T-helper 2 cell (primary cell): ENCODE measurements around the gene NIN.
"Not testable (repeated sequence)": the region's sequence is repeated elsewhere in the genome, so short reads cannot be mapped to it uniquely, and the experiment has no call there.

Source experiments
- DNase-seq, 5 experiments: peaks; one replicate each; pipeline versions ENCODE4 v3.0.0 to v3.0.0-alpha.2; 2012 to 2022

Gene NIN

DNA sequence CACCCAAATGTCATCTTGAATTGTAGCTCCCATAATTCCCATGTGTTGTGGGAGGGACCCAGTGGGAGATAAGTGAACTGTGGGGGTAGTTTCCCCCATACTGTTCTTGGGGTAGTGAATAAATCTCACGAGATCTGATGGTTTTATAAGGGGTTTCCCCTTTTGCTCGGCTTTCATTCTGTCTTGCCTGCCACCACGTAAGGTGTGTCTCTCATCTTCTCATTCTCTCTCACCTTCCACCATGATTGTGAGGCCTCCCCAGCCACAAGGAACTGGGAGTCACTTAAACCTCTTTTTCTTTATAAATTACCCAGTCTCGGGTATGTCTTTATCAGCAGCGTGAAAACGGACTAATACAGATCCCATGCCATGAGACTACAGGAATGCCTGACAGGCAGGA, 11.7 kb downstream of the NIN start:
- peak in 1 of 5 experiments; percentile 39 for DNase-seq

DNA sequence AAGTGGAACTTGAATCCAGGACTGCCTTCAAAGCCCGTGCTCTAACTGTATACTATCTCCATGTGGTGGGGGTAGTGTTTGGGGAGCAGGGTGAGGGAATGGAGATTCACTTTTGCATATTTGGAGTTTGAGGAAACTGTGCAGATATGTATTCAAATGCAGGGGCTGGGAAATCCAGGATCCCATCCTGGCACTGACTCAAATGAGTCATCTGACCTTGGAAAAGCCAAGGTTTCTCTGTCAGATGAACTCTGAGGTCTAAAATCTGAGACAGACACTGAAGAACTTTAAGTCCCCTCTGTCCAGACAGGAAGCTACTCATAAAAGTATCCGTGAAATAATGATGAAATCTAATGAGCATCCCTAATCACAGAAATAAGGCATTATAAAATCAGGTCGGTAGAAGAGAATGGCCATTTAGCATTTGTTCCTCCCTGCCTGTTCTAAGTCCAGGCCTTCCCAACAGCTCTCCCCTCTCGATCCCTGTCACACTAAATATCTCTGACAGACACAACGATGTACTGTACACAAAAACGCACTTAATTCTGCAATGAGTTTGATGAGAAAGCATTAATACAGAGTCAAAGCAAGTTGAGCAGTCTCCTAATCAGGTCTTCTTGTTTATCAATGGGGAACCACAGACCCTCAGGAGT, 14.4 kb downstream of the NIN start:
- DNase-seq = no peak

DNA sequence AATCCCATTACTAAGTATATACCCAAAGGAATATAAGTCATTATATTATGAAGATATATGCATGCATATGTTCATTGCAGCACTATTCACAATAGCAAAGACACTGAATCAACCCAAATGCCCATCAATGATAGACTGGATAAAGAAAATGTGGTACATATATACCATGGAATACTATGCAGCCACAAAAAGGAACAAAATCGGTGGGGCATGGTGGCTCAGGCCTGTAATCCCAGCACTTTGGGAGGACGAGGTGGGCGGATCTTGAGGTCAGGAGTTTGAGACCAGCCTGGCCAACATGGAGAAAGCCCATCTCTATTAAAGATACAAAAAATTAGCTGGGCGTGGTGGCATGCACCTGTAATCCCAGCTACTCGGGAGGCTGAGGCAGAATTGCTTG, 15.4 kb downstream of the NIN start:
- not testable (repeated sequence) for DNase-seq

DNA sequence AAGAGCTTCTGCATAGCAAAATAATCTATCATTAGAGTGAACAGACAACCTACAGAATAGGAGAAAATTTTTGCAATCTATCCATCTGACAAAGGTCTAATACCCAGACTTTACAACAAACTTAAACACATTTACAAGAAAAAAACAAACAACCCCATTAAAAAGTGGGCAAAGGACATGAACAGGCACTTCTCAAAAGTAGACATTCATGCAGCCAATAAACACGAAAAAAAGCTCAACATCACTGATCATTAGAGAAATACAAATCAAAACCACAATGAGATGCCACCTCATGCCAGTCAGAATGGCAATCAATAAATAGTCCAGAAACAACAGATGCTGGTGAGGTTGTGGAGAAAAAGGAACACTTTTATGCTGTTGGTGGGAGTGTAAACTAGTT, 15.9 kb downstream of the NIN start:
- DNase-seq = not testable (repeated sequence)

DNA sequence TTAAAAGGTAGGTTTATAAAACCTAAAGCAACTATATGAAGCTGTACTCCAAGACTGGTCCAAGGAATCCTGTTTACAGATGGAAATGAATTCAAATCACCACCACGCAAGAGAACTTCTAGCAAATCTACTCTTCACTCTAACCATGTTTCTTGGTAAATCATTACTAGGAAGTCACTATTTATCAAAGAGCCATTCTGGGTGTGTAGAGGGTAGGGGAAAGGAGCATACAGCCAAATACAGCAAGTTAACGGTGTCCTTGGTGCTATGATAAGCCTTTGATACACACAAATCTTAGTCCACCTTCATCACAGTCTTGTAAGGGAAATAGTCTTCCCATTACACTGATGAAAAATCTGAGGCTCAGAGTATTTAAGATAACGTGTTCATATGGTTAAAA, 16.8 kb downstream of the NIN start:
- DNase-seq = no peak

DNA sequence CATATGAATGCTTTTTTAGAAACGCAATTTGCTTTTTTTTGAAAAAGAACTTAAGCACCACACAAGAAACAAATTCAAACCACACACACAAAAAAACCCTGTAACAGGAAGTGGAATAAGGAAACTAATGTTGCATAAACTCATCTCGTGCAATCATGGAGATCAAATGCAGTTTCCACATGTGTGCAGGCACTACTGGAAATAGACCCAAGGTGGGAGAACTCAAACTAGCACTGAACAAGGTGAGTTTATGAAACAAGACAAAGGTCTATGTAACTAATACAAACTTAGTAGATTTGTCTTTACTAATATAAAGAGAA, 17.5 kb downstream of the NIN start:
- DNase-seq = peak in 1 of 5 experiments; percentile 78

DNA sequence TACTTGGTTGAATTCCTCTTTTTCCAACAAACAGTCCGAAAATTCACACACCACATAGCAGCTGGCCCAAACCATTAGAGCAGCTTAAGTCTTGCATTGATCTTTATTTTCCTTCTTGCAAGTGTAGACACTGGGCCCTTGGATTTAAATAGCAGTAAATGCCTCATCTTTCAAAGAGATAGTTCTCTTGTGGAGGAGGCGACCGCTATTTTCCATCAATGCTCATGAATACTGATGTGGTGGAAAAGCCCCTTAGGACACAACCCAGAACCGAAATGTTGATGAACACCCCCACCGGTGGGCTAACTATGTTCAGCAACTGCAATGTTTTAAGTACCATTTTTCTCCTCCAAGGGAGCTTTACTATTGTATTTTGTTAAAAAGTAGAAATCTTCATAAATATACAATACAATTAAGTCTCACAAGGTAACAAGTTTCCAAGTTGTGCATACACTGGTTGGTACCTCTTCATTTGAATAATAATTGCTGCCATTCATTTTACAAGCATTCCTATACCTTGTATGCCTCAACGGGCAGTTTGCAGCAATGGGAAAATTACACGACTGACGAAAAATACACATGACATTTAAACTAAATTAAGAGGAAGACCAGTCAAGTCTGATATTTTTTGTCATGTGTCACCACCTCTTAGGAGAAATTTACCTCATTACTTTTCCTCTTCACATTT, 18.0 kb downstream of the NIN start:
- no peak for DNase-seq

DNA sequence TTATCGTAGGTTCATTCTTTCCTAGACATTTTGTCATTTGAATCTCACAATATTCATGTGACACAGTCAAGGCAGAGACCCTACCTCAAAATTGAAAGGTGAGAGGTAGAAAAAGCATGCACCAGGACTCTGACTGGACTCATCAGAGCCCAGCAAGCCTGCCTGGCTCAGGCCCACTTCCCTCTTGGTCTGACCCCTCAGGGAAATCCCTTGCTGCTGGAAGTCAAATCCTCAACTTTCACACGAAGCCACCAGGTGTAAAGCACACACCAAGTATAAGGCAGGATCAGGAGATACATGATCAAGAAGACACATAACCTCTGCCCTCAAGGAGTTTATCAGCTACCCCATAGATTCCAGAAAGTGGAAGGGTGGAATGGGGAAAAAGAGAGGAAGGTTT, 18.8 kb downstream of the NIN start:
- DNase-seq = no peak

DNA sequence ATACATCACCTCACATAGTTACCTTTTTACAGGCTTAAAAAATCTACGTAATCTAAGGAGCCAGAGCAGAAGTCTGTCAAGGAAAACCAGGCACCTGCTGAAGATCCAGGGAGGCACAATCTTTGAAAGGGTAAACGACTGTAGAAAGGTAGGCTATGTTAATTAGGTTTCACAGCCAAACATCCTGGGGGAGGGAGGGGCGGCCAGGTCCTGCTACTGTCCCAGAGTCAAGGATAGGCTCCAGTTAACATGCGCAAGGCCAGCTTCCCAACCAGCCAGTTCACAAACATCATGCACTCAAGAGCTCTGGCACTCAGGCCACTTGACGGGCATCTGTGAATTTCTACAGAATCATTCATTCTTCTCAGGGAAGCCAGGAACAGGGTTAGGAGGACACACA, 22.9 kb downstream of the NIN start:
- DNase-seq = no peak

DNA sequence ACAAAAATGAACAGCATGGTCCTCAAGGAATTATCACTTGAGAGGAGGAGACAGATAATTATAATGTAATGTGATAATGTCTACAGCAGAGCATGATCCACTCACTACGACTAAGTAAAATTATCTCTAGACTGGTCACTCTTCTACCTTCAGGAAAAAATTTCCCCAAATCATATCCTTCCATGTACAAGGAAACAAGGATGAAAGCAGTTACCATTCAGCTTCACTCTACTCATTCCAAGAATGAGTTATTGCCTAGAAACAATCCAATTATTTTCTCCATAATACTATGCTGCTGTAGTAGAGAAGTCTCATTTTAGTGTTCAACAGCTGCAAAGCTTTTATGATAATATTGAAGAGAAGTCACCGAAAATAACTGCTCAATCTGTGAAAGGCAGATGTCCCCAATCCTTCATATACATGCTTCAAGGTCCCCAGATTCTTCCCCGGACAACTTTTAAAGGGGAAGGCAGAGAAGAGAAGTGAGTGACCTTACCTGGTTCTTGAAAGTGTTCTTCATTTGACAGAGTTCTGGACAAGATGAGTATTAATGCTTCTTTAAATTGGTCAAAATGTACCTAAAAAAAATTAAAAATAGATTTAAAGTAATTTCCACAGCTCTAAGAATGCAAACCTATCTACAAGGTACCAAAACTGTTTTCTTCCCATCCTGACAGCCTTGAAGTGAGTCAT, 24.6 kb downstream of the NIN start:
- no peak for DNase-seq

DNA sequence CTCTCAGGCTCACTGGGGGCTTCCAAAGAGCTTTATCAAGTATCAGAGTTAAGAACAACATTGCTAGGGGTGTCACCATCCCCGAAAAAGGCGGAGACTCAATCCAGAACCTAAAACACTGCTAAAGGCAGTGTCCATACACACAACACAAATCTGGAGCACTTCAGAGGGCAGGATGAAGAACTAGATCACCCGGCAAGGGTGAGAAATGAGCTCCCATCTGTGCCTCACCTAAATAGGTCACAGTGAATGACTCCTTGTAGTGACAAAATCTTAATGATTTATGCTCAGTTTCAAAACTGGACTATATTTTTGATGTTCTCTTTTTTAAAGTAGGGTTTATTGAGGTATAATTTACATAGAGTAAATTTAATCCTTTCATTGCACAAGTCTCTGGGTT, 25.6 kb downstream of the NIN start:
- DNase-seq = no peak

DNA sequence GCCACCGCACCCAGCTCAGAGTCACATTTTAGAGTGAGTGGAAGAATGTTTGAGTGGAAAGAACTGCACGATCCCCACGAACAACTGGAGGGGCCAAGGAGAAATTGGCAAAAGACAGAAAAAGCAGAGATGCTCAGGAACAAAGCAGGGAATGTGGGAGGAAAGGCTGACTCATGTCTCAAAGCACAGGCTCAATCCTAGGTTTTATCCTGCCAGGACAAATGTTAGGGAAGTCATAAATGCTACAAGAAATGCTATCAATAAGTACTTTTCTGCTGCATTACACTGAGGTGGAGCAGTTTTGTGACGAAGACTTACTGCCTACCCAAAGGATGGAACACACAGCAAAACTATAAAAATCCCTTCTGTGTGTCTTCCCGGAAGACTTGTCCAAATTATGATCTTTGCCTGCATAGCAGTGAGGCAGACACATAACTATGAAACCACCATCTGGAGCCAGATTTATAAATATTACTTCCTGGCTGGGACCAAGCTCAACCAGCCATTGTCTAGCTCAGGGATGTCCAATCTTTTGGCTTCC, 26.7 kb downstream of the NIN start:
- no peak for DNase-seq

DNA sequence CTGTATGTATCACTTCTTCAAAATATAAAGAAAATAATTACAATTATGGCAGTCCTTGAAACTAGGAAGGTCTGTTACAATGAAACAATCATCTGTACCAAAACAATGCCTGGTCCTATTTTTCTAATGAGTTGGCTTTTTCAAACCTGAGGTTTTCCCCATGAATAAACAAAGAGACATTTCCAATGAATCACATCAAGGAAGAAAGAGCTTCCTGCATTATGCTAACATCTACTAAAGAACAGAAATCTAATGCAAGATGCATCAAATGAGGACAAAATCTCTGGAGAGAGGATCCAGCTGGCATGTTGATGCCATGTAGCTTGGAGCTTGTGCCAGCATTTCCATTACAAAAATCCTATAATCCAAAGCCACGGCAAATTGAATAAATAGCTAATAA, 29.3 kb downstream of the NIN start:
- no peak for DNase-seq

DNA sequence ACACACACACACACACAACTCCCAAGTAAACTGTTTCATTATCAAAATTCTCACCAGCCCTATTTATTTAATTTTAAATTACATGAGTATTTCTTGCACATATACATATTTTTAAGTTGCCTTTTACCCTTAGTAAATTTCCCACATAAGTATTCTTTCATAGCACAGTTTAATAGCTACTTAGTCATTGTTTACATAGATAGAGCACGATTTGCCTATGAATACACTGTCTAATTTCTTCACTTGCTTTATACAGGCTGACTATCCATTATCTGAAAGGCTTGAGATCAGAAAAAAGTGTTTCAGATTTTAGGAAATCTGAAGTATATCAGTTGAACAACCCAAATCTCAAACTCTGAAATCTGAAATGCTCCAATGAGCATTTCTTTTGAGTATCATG, 30.9 kb downstream of the NIN start:
- DNase-seq = no peak

DNA sequence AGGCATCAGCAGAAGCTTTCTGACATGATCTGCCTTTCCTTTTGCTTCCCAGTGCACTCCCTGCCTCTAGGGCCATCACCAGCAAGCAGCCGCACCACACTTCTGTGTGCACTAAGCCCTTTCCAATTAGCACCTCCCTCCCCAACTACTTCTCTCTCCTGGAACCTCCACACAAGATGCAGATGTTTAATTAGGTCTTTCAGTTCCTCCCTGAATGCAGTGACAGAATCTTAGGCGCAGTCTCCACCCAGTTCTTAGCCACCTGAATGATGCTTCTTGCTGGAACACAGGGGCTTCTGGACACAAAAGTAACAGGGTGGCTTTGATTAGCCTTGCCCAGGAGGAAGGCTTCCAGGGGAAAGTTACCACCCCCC, 32.9 kb downstream of the NIN start:
- DNase-seq = no peak

DNA sequence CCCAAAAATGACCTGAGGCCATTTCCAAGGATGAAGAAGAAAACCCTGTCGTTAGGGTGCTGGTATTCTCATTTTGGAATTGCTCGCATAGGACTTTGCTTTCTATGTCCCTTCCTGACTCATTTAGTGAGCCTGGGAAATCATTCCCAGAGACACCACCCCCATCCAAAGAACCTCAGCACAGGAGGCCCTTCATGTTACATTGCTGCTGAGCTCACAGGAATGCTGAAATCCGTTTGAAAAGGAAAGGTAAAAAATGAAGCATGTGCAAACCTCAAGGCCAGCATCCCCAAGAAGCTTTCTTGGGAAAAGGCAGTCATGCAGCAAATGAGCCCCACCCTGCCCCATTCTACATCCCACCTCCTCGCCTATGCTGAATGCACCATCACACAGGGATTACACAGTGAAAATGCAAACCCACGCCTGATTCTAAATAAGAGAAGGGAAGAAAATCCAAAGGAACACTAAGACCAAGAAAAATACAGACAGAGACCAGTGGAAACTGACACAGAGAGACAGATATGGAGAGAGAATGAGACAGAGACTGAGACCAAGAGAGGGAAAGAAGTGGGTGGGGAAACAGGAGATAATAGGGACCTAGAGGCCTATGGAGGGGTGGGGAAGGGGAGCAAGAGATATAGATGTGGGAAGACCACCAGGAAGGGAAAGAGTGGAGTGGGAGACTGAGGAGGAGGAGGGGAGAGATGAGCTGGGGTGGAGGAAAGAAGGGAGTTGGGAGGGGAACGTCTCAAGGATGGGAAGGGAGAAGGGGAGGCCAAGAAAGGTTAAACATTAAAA, 33.5 kb downstream of the NIN start:
- no peak for DNase-seq

DNA sequence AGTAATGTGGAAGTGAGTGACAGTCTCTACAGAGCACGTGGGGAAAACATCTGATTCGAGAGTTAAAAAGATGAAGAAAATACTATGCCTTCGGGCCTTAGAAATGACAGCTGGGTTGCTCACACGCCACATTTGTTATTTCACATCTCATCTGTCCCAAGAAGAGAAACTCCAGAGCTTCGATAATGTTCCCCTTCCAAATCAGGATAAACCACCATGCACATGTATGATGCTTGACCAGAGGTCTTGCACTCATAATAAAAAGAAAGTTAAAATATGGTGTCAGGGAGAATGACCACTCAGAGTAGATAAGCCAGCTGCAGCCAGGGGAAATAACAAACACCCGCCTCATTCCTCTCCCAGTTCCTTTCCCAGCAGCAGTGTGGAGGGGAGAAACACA, 34.6 kb downstream of the NIN start:
- no peak for DNase-seq

DNA sequence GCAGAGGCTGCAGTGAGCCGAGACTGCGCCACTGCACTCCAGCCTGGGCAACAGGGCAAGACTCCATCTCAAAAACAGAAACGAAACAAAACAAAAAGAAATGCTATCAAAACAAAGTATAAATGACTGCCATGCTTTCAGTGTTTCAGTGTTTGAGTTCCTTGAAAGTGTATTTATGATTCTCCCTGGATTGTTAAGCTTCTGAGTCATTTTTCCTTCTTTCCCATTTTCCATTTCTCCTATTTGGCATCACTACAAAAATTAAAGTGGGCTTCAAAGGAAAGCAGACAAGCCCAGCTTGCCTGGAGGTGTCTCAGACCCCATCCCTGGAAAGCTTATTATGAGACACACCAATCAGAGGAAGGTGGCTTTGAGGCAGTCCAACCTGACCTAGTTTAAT, 35.1 kb downstream of the NIN start:
- no peak for DNase-seq

DNA sequence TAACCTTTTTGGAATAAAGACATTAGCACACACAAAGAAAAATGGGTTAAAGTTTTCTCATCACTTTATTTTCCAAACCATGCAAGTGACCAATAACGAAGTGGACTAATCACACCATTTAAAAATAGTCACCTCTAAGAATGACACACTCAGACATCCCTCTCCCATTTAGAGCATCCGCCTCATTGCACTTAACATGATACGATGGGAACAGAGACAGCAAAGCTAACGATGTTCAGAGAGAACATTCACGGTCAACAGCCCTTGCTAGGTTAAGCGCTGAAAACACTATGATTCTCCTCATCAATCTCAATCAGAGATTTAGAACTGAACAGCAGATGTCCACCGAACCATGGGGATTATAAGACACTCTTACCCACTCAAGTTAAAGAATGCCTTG, 35.8 kb downstream of the NIN start:
- no peak for DNase-seq

DNA sequence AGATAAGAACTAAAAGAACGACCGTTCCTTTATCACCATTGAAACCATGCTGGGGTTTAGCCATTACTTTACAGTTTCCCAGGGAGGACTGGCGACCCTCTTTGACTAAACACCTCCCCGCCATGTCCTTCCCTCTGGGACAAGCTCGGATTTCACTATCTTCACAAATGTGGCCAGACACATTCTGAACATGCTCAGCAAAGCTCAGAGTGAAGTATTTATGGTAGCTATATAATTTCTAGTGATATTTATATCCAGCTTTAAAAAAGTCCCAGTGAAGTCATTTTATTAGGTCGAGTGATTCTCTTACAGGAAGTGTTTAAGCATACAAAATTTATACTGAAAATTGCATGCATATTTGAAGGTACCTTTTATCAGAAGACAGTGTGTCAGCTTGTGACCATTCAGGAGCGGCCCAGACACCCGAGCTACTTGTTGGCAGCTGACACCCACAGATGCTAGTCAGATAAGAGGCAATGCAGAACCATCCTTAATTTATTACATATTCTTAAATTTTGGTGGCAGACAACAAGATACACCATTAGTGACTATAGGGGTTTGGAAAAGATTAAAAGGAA, 36.8 kb downstream of the NIN start:
- DNase-seq = no peak

DNA sequence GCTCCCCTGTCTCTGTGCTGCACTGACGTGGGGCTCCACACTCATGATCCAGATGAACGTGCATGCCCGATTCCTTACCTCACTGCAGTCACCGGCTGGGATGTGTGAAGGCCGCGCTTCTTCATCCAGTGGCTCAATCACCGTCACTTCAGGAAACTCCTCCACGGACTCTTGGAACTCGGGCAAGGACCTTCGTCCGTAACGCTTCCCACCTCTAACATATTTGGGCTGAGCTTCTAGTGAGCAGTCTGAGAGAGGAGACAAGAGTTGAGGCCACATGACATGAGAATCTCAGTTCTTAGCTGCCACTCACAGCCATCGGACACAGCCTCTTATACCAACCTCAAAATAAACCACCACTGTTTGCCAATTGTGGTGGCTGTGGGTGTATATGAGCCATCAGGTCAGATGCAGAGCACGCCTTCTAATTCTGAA, 38.3 kb downstream of the NIN start:
- no peak for DNase-seq

DNA sequence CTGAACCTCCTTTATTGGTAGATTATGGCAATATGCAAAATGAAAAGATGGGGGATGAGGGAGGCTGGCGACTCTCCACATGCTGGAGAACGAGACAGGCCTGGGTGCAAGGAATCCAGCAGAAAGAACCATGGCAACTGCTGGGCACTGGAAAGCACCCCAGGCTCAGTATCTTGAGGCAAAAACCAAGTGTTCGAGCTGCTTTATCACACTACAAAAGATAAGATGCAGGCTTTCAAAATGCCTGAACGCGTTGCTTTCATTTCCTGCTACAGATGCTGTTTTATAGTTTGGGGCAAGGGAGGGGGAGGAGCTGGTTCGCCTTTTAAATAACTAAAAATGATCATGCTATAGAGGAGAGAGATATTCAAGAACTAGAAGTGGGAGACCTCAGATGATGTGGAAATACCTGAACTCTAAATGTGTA, 38.9 kb downstream of the NIN start:
- peak in 1 of 5 experiments; percentile 75 for DNase-seq

DNA sequence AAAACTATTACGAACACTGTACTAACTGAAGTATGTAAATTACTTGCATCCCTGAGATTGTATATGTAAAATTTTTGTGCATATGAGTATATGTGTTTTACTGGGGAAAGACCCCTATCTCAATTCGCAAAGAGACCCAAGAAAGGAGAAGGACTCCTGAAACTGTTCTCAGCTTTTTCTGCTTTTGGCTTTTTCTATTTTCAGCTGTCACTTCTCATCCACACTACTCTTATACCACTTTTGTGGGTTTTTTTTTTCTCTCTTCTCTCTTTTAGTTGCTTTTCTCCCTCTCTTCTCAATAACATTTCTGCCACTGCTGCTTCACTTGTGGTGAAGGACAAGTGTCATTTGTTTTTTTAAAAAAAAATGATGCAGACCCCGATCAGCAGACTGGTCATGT, 39.8 kb downstream of the NIN start:
- no peak for DNase-seq
